Gastroesophageal sphincter (tissue), 3 donors: ENCODE data around the gene CPSF4L.

Experiments
- CTCF ChIP-seq, 4 experiments: fragments of 200-600 bp in 2 of 4; fragments of 450-650 bp in 2 of 4; sonication (generic) in 1 of 4; IDR thresholded peaks; one replicate each; pipeline ENCODE4 v1.5.1; 2017 to 2019; ENCODE audit warnings: antibody characterized with exemption in 4 of 4, mild to moderate bottlenecking in 2 of 4, moderate library complexity in 2 of 4
- EP300 ChIP-seq: sonication (generic); formaldehyde crosslinking; IDR thresholded peaks from one replicate; pipeline ENCODE4 v1.6.1; 2017; ENCODE audit warnings: antibody characterized with exemption, mild to moderate bottlenecking
- POLR2A ChIP-seq, 2 donors: fragments of 450-650 bp; IDR thresholded peaks; one replicate each; pipeline ENCODE4 v1.6.1; 2017; ENCODE audit warnings: antibody characterized with exemption in 2 of 2, mild to moderate bottlenecking in 2 of 2, moderate library complexity in 1 of 2
- POLR2AphosphoS5 ChIP-seq: sonication (generic); formaldehyde crosslinking; IDR thresholded peaks from one replicate; pipeline ENCODE4 v1.6.1; 2017; ENCODE audit warnings: antibody characterized with exemption

DNA sequence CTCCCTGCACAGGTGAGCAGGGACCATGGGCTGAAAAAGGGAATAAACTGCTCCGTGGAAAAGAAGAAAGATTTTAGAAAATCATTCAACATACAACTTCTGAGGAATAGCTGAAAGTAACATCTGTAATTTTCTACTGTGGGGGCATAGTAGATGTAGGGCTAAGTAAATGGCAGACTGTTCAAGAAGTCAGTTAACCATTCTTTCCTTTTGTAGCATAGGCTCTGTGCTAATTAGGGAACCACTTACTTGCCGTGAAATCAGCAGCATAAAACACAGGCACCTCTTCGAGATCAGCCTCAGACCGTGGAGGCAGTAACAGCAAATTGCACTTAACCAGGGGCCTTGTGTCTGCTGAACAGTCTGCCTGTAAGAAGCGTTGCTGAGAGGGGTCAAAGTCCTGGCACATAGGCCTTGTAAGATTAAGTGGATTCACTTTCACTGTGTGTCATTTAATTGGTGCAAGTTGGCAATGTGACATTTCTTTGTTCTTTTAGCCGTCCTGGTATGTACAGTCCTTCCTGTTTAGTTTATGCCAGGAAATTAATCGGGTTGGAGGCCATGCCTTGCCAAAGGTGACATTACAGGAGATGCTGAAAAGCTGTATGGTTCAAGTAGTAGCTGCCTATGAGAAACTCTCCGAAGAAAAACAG lies 58.4 kb downstream of the CPSF4L start:
- TF ChIP-seq CTCF (IDR thresholded peaks at IDR 0.05) (no peak), POLR2A (IDR thresholded peaks at IDR 0.05) (no peak), POLR2AphosphoS5 (peak; percentile 43), EP300 (no peak)
